ENCODE data around the gene PARVG.

The PARVG gene

DNA sequence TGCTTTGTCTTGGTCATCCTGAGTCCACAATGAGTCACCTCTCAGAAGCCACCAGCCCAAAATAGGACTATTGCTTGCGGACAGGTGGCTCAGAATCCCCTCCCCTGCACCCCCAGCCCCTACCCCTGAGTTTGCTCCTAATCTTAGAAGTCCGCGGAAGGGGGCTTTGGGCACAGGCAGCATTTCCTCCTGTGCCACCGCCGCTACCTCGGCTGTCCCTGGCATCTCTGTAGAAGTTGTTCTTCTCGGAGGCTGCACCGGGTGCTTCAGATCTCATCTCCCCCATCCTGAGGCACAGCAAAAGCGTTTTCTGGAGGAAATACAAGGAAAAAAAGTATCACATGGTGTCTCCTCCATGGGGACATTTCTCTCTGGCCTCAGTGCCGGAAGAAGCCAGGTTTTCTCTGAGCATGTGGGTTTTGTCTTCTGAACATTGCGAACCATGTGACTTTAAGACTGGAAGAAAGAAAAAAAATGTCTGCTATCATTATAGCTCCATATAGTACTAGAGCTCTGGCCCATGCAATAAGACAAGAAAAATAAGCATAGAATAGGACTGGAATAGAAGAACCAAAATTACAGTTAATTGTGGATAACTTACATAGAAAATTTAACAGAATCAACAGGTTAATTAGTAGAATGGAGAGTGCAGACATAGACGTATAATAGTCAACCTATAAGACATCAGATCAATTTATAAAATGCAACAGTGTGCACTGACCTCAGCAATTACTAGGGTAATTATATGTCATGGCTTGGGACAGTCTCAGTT lies 68.8 kb downstream of the PARVG start:
- Mint-ChIP-seq H3K27ac (no peak overlapping the region), H3K4me3 (no peak overlapping the region), H3K4me1 (no peaks in the 10 kb centered on the region), H3K27me3 (peaks cover 17% of the 10 kb centered on the region), H3K36me3 (no peaks in the 10 kb centered on the region), H3K9me3 (peaks cover 11% of the 10 kb centered on the region)
- DNase-seq, result no peak
- CTCF ChIA-PET, result no interaction called here

DNA sequence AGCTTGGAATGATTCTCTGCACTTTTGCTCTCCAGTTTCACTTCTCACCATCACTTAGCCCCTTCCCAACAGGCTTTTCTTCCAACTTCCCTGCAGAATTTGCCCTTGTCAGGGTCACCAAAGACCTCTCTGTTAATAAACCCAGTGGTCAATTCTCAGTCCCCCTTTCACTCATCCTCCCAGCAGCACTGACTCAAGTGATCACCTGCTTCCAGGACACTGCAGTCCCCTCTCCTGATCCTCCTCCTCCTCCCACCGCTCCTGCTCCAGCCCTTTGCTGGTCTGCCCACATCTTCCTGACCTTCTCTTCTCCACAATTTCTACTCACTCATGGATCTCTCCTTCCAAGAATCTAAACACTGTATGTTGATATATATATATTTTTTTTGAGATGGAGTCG lies 74.1 kb downstream of the PARVG start:
- Mint-ChIP-seq H3K27ac (no peak overlapping the region), H3K4me3 (no peak overlapping the region), H3K9me3 (peaks cover 8% of the 10 kb centered on the region), H3K36me3 (no peaks in the 10 kb centered on the region), H3K4me1 (peaks cover 23% of the 10 kb centered on the region), H3K27me3 (peaks cover 21% of the 10 kb centered on the region)
- no peak for DNase-seq
- CTCF ChIA-PET, result no interaction called here

DNA sequence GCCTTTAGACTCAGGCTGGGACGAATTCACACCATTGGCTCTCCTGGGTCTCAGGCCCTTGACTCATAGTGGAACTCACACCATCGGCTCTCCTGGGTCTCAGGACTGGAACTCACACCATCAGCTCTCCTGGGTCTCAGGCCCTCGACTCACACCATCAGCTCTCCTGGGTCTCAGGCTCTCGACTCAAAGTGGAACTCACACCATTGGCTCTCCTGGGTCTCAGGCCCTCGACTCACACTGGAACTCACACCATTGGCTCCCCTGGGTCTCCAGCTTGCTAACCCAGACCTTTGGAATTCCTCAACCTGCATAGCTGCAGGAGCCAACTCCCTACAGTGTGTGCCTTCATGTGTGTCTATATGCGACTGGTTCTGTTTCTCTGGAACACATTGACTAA lies 75.4 kb downstream of the PARVG start:
- H3K27ac Mint-ChIP-seq, result no peak overlapping the region
- H3K4me3 Mint-ChIP-seq, result no peak overlapping the region
- H3K4me1 Mint-ChIP-seq, result peaks cover 29% of the 10 kb centered on the region
- no peaks in the 10 kb centered on the region for H3K36me3 Mint-ChIP-seq
- DNase-seq, result no peak
- H3K9me3 Mint-ChIP-seq, result no peaks in the 10 kb centered on the region
- H3K27me3 Mint-ChIP-seq, result peaks cover 21% of the 10 kb centered on the region
- CTCF ChIA-PET, result no interaction called here

DNA sequence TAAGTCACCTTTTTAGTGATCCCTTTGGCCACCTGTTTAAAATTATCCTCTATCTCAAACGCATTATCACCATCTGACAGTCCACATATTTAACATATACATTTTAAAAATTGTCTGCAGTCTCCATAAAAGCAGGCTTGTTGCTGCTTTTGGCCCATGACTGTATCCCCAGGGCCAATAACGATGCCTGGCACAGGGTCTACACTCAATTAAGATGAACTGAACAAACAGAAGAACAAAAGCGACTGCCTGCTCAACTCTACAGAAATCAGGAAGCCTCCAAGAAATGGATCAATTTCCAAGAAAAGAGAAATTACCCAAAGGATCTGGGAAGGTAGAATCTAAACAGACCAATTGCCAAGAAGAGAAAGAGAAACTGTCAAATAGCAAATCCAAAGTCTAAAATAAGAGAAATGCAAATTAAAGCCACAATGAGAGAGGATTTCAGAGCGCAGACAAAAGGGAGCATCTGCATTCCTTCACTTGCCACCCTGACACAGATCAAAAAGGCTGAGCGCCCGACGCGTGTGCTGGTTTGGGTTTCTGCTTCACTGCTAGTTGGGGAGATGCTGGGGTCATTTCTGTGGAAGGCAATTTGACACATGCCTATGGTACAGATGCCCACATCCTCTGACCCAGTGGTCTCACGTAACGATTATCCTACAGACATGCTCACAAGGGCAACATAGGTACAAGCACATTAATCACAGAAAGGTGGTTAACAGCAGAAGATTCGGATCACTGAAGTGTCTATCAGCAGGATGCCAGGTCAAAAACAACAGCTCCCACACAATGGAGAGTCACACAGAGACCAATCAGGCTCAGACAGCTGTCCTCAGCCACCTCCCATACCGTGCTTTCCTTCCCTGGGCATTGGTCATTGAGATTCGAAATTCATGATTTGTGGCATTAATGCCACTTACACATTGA lies 76.1 kb downstream of the PARVG start:
- Mint-ChIP-seq H3K4me3 (no peak overlapping the region), H3K4me1 (peaks cover 31% of the 10 kb centered on the region), H3K36me3 (no peaks in the 10 kb centered on the region), H3K9me3 (no peaks in the 10 kb centered on the region), H3K27me3 (peaks cover 21% of the 10 kb centered on the region), H3K27ac (no peak overlapping the region)
- CTCF ChIA-PET, result no interaction called here
- no peak for DNase-seq
